HCT116 (cell line): Measurements from ENCODE around the gene AVEN.

Experiments
- CEBPB ChIP-seq: IDR thresholded peaks from 2 replicates; pipeline ENCODE4 v1.6.1; 2012; ENCODE audit warnings: low read depth
- EGR1 ChIP-seq: IDR thresholded peaks from 2 replicates; pipeline ENCODE4 v1.6.1; 2012; ENCODE audit warnings: low read depth
- ELF1 ChIP-seq: IDR thresholded peaks from 2 replicates; pipeline ENCODE4 v1.6.1; 2012; ENCODE audit warnings: low read depth, borderline replicate concordance
- EZH2phosphoT487 ChIP-seq: fragments of 200-600 bp; IDR thresholded peaks from 2 replicates; pipeline ENCODE4 v1.6.1; 2018; ENCODE audit warnings: antibody characterized with exemption, borderline replicate concordance
- POLR2A ChIP-seq: IDR thresholded peaks from 2 replicates; pipeline ENCODE4 v1.7.0; 2011; ENCODE audit warnings: borderline replicate concordance; ENCODE audit not compliant: insufficient read depth, insufficient read length; ENCODE audit errors: extremely low read depth
- SIN3A ChIP-seq: IDR thresholded peaks from 2 replicates; pipeline ENCODE4 v1.6.1; 2012; ENCODE audit warnings: low read depth
- SP1 ChIP-seq: IDR thresholded peaks from 2 replicates; pipeline ENCODE4 v1.6.1; 2012; ENCODE audit warnings: low read depth
- SRF ChIP-seq: IDR thresholded peaks from 2 replicates; pipeline ENCODE4 v1.6.1; 2012; ENCODE audit warnings: low read depth
- TCF7L2 ChIP-seq: IDR thresholded peaks from 2 replicates; pipeline ENCODE4 v1.7.0; 2011; ENCODE audit warnings: borderline replicate concordance, inconsistent platforms; ENCODE audit not compliant: insufficient read depth, insufficient read length; ENCODE audit errors: extremely low read depth
- TF ChIP-seq, protein P1 (sequence below), 3 experiments: fragments of 200-600 bp in 1 of 3; sonication (generic) in 1 of 3; IDR thresholded peaks in 2 of 3; conservative IDR thresholded peaks in 1 of 3; 2 replicates each; pipeline ENCODE4 v1.5.1; 2012 to 2017; ENCODE audit warnings: low read depth in 2 of 3, low read length in 2 of 3, antibody characterized with exemption in 1 of 3, borderline replicate concordance in 1 of 3, control low read depth in 1 of 3, mild to moderate bottlenecking in 1 of 3, mixed read lengths in 1 of 3, mixed run types in 1 of 3, moderate library complexity in 1 of 3; ENCODE audit not compliant: insufficient read depth in 1 of 3

DNA sequence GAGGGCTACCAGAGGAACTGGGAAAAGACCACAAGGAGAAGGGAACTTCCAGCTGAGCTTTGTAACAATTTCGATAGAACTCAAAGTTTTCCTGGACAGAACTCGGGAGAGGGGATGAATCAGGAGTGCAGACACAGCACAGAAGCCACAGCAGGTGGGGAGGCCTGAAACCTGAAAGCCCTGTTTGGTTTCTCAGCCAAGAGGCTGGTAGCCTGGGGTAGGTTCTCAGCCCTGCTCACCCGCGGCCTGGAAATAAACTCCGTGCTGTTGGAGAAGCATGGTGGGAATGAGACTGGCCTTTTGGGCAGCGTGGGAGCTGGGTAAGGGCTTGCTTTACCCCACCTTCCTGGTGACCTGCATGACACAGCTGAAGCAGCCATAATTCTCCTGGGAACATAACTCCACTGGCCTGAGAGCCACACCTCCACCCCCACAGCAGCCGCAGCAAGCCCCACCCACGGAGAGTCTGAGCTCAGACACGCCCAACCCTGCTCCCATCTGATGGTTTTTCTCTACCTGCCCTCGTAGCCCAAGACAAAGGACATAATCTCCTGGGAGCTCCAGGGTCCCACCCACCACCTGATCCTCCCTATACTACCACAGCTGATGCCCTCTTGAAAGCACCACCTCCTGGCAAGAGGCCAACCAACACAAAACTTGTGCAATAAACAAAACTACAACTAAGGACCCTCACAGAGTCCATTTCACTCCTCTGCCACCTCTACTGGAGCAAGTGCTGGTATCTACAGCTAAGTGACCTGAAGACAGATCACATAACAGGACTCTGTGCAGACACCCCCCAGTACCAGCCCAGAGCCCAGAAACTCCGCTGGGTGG is 123.2 kb downstream of the AVEN start:
- no peak for TF ChIP-seq ELF1
- TF ChIP-seq SRF, result no peak
- no peak for TF ChIP-seq SP1
- TF ChIP-seq, protein P1, sequence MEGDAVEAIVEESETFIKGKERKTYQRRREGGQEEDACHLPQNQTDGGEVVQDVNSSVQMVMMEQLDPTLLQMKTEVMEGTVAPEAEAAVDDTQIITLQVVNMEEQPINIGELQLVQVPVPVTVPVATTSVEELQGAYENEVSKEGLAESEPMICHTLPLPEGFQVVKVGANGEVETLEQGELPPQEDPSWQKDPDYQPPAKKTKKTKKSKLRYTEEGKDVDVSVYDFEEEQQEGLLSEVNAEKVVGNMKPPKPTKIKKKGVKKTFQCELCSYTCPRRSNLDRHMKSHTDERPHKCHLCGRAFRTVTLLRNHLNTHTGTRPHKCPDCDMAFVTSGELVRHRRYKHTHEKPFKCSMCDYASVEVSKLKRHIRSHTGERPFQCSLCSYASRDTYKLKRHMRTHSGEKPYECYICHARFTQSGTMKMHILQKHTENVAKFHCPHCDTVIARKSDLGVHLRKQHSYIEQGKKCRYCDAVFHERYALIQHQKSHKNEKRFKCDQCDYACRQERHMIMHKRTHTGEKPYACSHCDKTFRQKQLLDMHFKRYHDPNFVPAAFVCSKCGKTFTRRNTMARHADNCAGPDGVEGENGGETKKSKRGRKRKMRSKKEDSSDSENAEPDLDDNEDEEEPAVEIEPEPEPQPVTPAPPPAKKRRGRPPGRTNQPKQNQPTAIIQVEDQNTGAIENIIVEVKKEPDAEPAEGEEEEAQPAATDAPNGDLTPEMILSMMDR (IDR thresholded peaks at IDR 0.05 in 2 of 3, conservative IDR thresholded peaks at IDR 0.05 in 1 of 3; ENCODE audit: borderline replicate concordance in 1 of 3, insufficient read depth in 1 of 3, low read depth in 2 of 3, low read length in 2 of 3), result no peak
- TF ChIP-seq POLR2A, result no peak
- no peak for TF ChIP-seq CEBPB
- peak; percentile 45; the same call in 1 of the 2 replicates for TF ChIP-seq EGR1
- TF ChIP-seq TCF7L2, result no peak
- TF ChIP-seq EZH2phosphoT487, result no peak
- TF ChIP-seq SIN3A, result no peak
